Endothelial cell of umbilical vein (primary cell): ENCODE measurements around the gene USB1. TPM values are rescaled to one million over a fixed set of nuclear protein-coding genes. Genes with fewer than 3 reads are reported as not detected.

Source experiments
- BruUV-seq: library from RNA; stranded (reverse); fragments of 400-500 nt; replicated peaks from 2 replicates; lab custom pipeline; 2021; lab: Mats Ljungman, UMichigan
- CTCF ChIA-PET: fragments of 300-600, 350-600 bp; sonication (Branson Sonifier 250); formaldehyde crosslinking; loops from one replicate; lab custom pipeline; 2021; ENCODE audit warnings: antibody characterized with exemption, inconsistent platforms; lab: Charles Lee
- POLR2A ChIA-PET: fragments of 300-600, 350-600 bp; sonication (Branson Sonifier 250); formaldehyde crosslinking; loops from one replicate; lab custom pipeline; 2021; ENCODE audit warnings: antibody characterized with exemption, inconsistent platforms; lab: Charles Lee
- DNase-seq: peaks from one replicate; pipeline ENCODE4 v3.0.0-alpha.2; 2011; ENCODE audit warnings: low read depth, low spot score
- FAIRE-seq: peaks from 2 replicates; lab custom pipeline; 2011; peaks lifted over from hg19 to GRCh38; lab: Jason Lieb, UNC
- H2AFZ ChIP-seq: 2 replicates; pipeline ENCODE4 v1.6.0; 2012; ENCODE audit warnings: low read depth, low read length, control low read depth, inconsistent platforms
- H3K27ac ChIP-seq: 2 replicates; pipeline ENCODE4 v1.5.1; 2011; ENCODE audit warnings: low read depth, mild to moderate bottlenecking, control low read depth, low read length, moderate library complexity; ENCODE audit not compliant: insufficient read depth
- H3K27me3 ChIP-seq, 2 experiments: 2 replicates each; pipeline versions ENCODE4 v1.6.0 to v1.6.1; 2011; ENCODE audit warnings: low read length in 2 of 2, mixed read lengths in 1 of 2; ENCODE audit not compliant: control insufficient read depth in 2 of 2, insufficient read depth in 2 of 2
- H3K36me3 ChIP-seq, 2 experiments: 2 replicates in 1 of 2; 3 replicates in 1 of 2; pipeline ENCODE4 v1.5.1; 2011; ENCODE audit warnings: low read length in 2 of 2, mild to moderate bottlenecking in 1 of 2, moderate library complexity in 1 of 2; ENCODE audit not compliant: control insufficient read depth in 2 of 2, insufficient read depth in 2 of 2; ENCODE audit errors: extremely low read depth in 1 of 2
- H3K4me1 ChIP-seq: 3 replicates; pipeline ENCODE4 v1.5.1; 2011; ENCODE audit warnings: mild to moderate bottlenecking, low read length; ENCODE audit not compliant: control insufficient read depth, insufficient read depth; ENCODE audit errors: extremely low read depth
- H3K4me2 ChIP-seq: 2 replicates; pipeline ENCODE4 v1.6.1; 2011; ENCODE audit warnings: low read length, control low read depth, mixed read lengths; ENCODE audit not compliant: insufficient read depth
- H3K4me3 ChIP-seq, 3 experiments: fragments of 200-600 bp in 1 of 3; sonication (generic), shearing (Covaris generic) in 1 of 3; replicated peaks in 1 of 3; 2 replicates each; pipeline ENCODE4 v1.5.1; 2011 to 2016; ENCODE audit warnings: control low read depth in 3 of 3, low read length in 3 of 3, mild to moderate bottlenecking in 2 of 3, inconsistent platforms in 1 of 3, low read depth in 1 of 3, moderate library complexity in 1 of 3; ENCODE audit not compliant: insufficient read depth in 1 of 3
- H3K79me2 ChIP-seq: 2 replicates; pipeline ENCODE4 v1.6.0; 2012; ENCODE audit warnings: low read length, inconsistent platforms; ENCODE audit not compliant: control insufficient read depth, insufficient read depth
- H3K9ac ChIP-seq: replicated peaks from 2 replicates; pipeline ENCODE3; 2011; ENCODE audit warnings: low read length, control low read depth; ENCODE audit not compliant: insufficient read depth; ENCODE audit errors: extremely low read depth
- H3K9me1 ChIP-seq: replicated peaks from 3 replicates; pipeline ENCODE4 v1.6.0; 2011; ENCODE audit warnings: mild to moderate bottlenecking, low read length; ENCODE audit not compliant: control insufficient read depth, insufficient read depth; ENCODE audit errors: extremely low read depth
- H3K9me3 ChIP-seq: replicated peaks from 2 replicates; pipeline ENCODE4 v1.5.1; 2012; ENCODE audit warnings: low read length, inconsistent platforms; ENCODE audit not compliant: control insufficient read depth, insufficient read depth
- H4K20me1 ChIP-seq: replicated peaks from 2 replicates; pipeline ENCODE3; 2011; ENCODE audit warnings: mild to moderate bottlenecking, low read length; ENCODE audit not compliant: control insufficient read depth, insufficient read depth; ENCODE audit errors: extremely low read depth
- CTCF ChIP-seq, 2 donors: IDR thresholded peaks; 1 replicate in 1 of 2; 2 replicates in 1 of 2; pipeline ENCODE4 v1.5.1; 2011; ENCODE audit warnings: low read length in 2 of 2, mild to moderate bottlenecking in 2 of 2, moderate library complexity in 2 of 2, control low read depth in 1 of 2, inconsistent platforms in 1 of 2, low read depth in 1 of 2; ENCODE audit not compliant: insufficient read depth in 1 of 2; ENCODE audit errors: extremely low read depth in 1 of 2
- EZH2 ChIP-seq: IDR thresholded peaks from 2 replicates; pipeline ENCODE4 v1.6.1; 2012; ENCODE audit warnings: borderline replicate concordance, low read depth, mild to moderate bottlenecking, moderate library complexity, low read length, inconsistent platforms; ENCODE audit not compliant: severe bottlenecking
- FOS ChIP-seq: IDR thresholded peaks from 2 replicates; pipeline ENCODE4 v1.6.1; 2011; ENCODE audit warnings: mild to moderate bottlenecking, low read length, moderate library complexity, borderline replicate concordance; ENCODE audit not compliant: insufficient read depth
- GATA2 ChIP-seq: IDR thresholded peaks from 2 replicates; pipeline ENCODE4 v1.7.0; 2011; ENCODE audit warnings: low read depth, mild to moderate bottlenecking, moderate library complexity, mixed read lengths, low read length; ENCODE audit not compliant: insufficient read length, insufficient read depth
- JUN ChIP-seq: IDR thresholded peaks from 2 replicates; pipeline ENCODE4 v1.6.1; 2011; ENCODE audit warnings: borderline replicate concordance, low read depth; ENCODE audit not compliant: insufficient read length, insufficient read depth
- MAX ChIP-seq: IDR thresholded peaks from 2 replicates; pipeline ENCODE4 v1.6.1; 2011; ENCODE audit not compliant: insufficient read depth, insufficient read length
- MYC ChIP-seq: IDR thresholded peaks from one replicate; pipeline ENCODE4 v1.6.1; 2011; ENCODE audit warnings: mild to moderate bottlenecking, low read depth, low read length
- POLR2A ChIP-seq: IDR thresholded peaks from 2 replicates; pipeline ENCODE4 v1.6.1; 2012; ENCODE audit warnings: low read depth, mild to moderate bottlenecking, control low read depth, low read length
- POLR2AphosphoS5 ChIP-seq: IDR thresholded peaks from 2 replicates; pipeline ENCODE4 v1.6.1; 2012; ENCODE audit warnings: low read depth, mild to moderate bottlenecking, control low read depth, low read length, moderate library complexity; ENCODE audit not compliant: insufficient read depth
- dilution Hi-C: fragments of 300-500 bp; cut with MboI; formaldehyde crosslinking; loops from one replicate; pipeline ENCODE4 v1.15.0; 2019; ENCODE audit warnings: low sequenced_read_pairs; ENCODE audit not compliant: extremely low pct_ligation_motif_present
- intact Hi-C: fragments of 100-400 bp; cut with micrococcal nuclease; formaldehyde crosslinking; loops from one replicate; pipeline ENCODE4 v1.10.0; 2022
- polyA plus RNA-seq, 4 experiments: library from polyadenylated mRNA; depleted of rRNA in 3 of 4; stranded (reverse) in 3 of 4; unstranded in 1 of 4; fragments of >200 nt; gene quantifications; 2 replicates each; pipeline versions ENCODE4 v1.2.1 to v1.2.3, GENCODE V29; 2011 to 2012; ENCODE audit warnings: missing spikeins in 1 of 4
- total RNA-seq: library from RNA; stranded (reverse); gene quantifications from 2 replicates; pipeline ENCODE4 v1.2.3, GENCODE V29; 2021

The USB1 gene
- total and polyA plus RNA-seq, 2 donors (not counting 3 experiments of a cell fraction or from before 2014, with no cell fraction given), result 64.6 to 83.8 TPM

- CTCF ChIA-PET, result interaction anchor here (0.8 to 1.3 kb wide), 3 partner anchors 17 to 40 kb away, joined by 3 to 6 read pairs (median 3); no protein-coding TSS in a partner anchor
- FAIRE-seq, result no peak
These were observed 61.6 kb downstream of the USB1 start for GRCh38 chr16:58062821-58063220.

More at GRCh38 chr16:58062821-58063220, 61.6 kb downstream of the USB1 start:
- H3K4me3 ChIP-seq, result no peak overlapping the region
- H3K79me2 ChIP-seq, result no peaks in the 10 kb centered on the region
- no peaks in the 10 kb centered on the region for H3K36me3 ChIP-seq
- intact Hi-C loops, result loop anchor here (2.0 to 10.0 kb wide), 2 partner anchors 18 to 1712 kb away; no protein-coding TSS in a partner anchor
- H2AFZ ChIP-seq, result no peak overlapping the region
- H3K4me1 ChIP-seq, result peaks cover 4% of the 10 kb centered on the region
- DNase-seq, result no peak
- TF ChIP-seq POLR2AphosphoS5, result no peak
- TF ChIP-seq POLR2A, result no peak
- no peak for TF ChIP-seq CTCF (IDR thresholded peaks at IDR 0.05; ENCODE audit: extremely low read depth in 1 of 2, insufficient read depth in 1 of 2, low read depth in 1 of 2, low read length in 2 of 2)
- no peak for TF ChIP-seq JUN
- TF ChIP-seq FOS, result no peak
- no peak for TF ChIP-seq MYC
- TF ChIP-seq MAX, result no peak
- TF ChIP-seq EZH2, result no peak
- TF ChIP-seq GATA2, result no peak
- no TSS peak for BruUV-seq
- H3K4me2 ChIP-seq, result no peak overlapping the region
- POLR2A ChIA-PET, result no interaction called here
- H3K9me1 ChIP-seq, result no peaks in the 10 kb centered on the region
- peaks cover 0 to 2% of the 10 kb centered on the region in 2 experiments for H3K27me3 ChIP-seq
- H3K9me3 ChIP-seq, result no peaks in the 10 kb centered on the region
- H4K20me1 ChIP-seq, result no peaks in the 10 kb centered on the region
- H3K9ac ChIP-seq, result no peak overlapping the region
- dilution Hi-C loops, result no loop called here
- H3K27ac ChIP-seq, result no peak overlapping the region
